ENCODE data around the gene ELL2.

Gene ELL2

GRCh38 chr5:95961617-95962474 is at the start of gene ELL2:
ELL2 (minus strand) TSS chr5:95961851; CDS start chr5:95961721, 130 bp downstream.
- peak; percentile 87 for DNase-seq (ENCODE audit: low read depth)

DNA sequence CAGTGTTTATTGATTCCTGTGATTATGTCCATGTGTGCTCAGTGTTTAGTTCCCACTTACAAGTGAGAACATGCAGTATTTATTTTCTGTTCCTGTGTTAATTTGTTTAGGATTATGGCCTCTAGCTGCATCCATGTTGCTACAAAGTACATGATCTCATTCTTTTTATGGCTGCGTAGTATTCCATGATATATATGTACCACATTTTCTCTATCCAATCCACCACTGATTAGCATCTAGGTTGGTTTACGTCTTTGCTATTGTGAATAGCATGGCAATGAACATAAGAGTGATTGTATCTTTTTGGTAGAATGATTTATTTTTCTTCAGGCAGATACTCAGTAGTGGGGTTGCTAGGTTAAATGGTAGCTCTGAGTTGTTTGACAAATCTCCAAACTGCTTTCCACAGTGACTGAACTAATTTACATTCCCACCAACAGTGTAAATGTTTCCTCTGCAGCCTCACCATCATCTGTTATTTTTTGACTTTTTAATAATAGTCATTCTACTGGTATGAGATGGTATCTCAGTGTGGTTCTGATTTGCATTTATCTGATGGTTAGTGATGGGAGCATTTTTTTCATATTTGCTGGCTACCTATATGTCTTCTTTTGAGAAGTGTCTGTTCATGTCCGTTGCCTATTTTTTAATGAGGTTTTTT is 47.5 kb upstream of the ELL2 start:
- no peak for DNase-seq (ENCODE audit: low read depth)

- no peak for DNase-seq (ENCODE audit: low read depth)
Measured at GRCh38 chr5:96008487-96008886, 46.8 kb upstream of the ELL2 start.

DNA sequence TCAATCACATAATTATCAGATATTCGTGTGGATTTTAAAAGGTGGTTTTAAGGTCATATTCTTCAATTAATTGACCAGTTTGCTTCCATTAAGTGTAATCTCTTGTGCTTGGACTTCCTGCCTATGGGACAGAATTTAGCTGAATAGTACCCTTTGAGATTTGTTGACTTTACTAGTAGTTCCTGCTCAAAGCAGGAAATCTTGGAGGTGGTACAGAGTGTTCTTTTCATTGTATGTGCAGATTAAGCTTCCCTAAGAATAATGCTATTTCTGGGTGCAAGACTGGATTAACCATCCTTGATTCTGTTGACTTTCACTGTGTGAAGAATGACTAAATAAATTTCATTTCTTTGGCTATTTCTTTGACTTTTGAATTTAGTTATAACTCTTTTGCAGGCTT is 45.4 kb upstream of the ELL2 start:
- DNase-seq (ENCODE audit: low read depth), result no peak

- DNase-seq (ENCODE audit: low read depth), result no peak
Measured at GRCh38 chr5:96006291-96006690, 44.6 kb upstream of the ELL2 start.

GRCh38 chr5:96004754-96005153 is 43.1 kb upstream of the ELL2 start:
- DNase-seq (ENCODE audit: low read depth), result no peak

DNA sequence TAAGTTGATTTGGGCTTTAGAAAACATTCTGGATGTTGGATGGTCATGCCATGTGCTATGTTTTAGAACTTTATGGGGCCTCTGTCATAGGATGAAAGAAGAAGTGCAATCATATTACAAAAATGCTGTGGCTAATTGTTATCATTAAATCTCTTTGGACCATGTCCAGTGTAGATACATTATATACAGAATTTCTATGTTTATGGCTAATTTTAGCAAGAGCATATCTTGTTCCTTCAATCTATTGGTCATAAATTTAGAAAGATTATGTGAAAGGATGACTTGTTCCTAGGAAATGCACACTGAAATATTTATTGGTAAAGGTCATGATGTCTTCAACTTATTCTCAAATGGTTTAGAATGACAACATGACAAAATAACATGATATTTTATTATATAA is 42.4 kb upstream of the ELL2 start:
- no peak for DNase-seq (ENCODE audit: low read depth)

GRCh38 chr5:96001262-96001661 is 39.6 kb upstream of the ELL2 start:
- no peak for DNase-seq (ENCODE audit: low read depth)

DNA sequence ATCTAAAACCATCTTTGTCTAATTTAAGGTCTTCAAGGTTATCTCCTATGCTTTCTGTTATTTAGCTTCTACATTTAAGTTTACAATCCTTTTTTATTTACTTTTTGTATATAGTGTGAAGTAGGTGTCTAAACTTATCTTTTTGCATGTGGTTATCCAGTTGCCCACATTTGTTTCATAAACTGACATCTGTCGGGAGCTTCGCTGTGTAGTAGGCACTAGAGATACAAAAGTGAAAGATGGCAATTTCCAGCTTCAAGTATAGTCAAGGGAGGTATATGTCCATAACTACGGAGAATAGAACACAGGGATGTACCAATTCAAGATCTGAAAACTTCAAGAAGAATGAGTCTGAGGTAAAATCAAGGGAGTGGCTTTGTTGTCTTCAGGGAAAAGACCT is 38.7 kb upstream of the ELL2 start:
- no peak for DNase-seq (ENCODE audit: low read depth)

DNA sequence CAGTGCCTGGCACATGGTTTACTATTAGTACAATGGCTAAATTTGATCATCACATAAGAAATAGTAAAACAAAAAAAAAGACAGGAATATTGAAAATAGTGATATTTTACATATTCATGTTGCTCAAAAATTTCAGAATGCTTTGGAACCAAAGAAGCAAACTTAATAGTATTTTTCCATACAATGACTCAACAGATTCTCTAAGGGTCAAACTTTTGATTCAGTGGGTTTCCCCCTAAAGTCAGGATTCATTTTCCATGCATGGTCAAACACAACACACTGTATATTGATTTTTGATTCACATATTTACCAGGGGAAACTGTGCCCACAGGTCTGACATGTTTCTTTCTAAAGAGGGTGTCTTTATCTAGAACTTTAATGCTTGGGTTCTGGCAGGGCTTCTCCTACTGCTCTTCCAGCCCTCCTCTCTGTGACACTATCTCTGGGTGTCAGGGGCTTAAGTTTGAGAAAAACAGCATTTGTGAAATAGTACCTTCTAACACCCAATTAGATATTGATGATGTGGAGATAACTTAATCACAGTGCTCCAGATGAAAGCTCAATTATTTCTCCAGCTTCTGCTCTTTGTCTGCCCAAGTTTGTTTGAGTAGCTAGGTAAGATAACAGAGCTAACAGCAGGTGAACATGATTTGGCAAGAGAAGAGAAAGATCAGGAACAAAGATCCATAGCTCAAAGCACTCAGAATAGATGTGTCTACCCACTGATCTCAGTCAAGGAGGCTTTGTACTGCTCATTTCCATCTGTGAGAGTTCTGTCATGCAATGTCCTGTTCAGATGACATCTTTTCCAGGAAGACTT is 35.5 kb upstream of the ELL2 start:
- no peak for DNase-seq (ENCODE audit: low read depth)

DNA sequence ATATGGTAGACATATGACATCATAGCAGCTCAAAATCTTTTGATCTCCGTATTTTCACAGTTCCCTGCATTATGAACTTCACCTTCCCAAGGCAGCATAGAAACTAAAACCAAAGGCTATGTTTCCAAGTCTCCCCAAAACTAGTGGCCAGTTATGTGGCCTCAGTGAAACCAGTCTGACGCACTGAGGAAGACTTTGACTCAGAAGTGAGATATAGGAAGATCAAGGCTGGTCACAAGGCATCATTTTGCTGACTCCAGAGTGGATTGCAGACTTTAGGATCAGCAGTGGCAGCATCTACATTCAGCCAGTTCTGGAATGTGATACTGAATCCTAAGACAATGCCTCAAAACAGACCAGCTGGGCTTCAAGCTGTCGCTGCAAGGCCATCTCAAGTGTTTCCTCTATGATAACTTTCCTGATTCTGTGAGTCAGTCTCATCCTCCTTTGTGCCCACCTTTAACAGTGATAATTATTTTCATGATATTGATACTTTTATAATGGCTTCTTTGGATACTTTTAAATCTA is 34.4 kb upstream of the ELL2 start:
- no peak for DNase-seq (ENCODE audit: low read depth)

- no peak for DNase-seq (ENCODE audit: low read depth)
Measured at GRCh38 chr5:95993776-95994175, 32.1 kb upstream of the ELL2 start.

GRCh38 chr5:95993266-95993665 is 31.6 kb upstream of the ELL2 start:
- DNase-seq (ENCODE audit: low read depth), result no peak

GRCh38 chr5:95989283-95990048 is 27.8 kb upstream of the ELL2 start:
- no peak for DNase-seq (ENCODE audit: low read depth)

DNA sequence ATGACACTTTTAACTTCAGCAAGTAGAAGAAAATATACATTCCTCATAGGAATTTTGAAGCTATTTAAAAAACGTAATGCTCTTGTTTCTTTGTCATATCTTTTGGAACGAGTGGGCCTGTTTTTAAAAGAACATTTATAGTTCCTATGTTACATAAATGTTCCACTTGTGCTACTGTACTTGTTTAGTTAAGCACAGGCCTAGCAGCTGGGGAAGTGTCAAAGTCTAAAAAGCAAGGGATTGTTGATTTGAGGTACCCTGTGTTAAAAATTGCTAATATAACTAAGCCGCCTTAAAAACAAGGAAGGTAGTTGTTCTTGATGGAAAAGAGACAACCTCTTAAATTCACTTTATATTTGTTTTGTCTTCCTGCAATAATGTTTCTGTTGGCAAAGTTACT is 27.2 kb upstream of the ELL2 start:
- no peak for DNase-seq (ENCODE audit: low read depth)

DNA sequence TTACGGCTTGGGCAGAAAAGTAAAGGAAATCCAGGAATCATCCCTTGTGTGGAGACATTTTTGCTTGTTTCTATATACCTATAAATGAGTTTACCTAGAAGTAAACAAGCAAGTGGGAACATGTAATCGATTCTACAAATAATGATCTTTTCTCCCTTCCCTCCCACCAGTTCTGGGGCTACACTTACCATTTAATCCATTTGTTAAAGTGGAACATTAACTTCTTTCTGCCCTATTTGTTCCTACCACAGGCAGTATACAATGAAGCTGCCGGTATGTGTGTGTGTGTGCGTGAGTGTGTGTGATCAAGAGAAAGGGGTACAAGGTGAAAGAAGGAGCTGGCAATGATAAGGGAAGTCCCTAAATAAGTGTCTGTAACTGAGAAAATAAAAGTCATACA is 26.4 kb upstream of the ELL2 start:
- no peak for DNase-seq (ENCODE audit: low read depth)

DNA sequence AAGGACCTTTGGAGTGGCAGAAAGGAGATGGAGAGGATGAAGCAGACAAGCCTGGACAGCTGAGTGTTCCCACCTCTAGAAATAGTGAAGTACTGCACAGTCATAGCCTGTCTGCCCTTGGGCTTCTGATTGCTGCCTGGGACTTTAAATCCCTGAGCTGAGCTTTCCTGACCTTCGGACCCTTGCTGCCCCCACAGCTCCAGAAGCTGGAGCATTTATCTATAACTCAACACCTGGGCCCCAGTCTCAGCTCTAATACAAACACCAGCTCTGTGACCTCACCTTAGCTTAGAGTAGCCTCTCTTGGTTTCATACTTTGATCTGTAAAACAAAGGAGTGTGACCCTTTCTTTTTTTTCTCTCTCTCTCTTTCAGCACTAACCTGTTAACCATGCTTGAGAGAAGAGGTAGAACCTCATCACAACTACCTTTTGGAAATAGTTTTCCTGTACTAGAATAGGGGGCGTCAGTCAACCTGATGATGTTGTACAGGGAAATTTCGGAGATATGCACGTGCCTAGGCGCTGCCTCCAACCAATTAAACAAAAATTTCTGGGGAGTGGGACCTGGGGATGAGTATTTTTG is 25.4 kb upstream of the ELL2 start:
- DNase-seq (ENCODE audit: low read depth), result no peak

GRCh38 chr5:95986001-95986400 is 24.4 kb upstream of the ELL2 start:
- no peak for DNase-seq (ENCODE audit: low read depth)

- DNase-seq (ENCODE audit: low read depth), result no peak
Measured at GRCh38 chr5:95985249-95985648, 23.6 kb upstream of the ELL2 start.

DNA sequence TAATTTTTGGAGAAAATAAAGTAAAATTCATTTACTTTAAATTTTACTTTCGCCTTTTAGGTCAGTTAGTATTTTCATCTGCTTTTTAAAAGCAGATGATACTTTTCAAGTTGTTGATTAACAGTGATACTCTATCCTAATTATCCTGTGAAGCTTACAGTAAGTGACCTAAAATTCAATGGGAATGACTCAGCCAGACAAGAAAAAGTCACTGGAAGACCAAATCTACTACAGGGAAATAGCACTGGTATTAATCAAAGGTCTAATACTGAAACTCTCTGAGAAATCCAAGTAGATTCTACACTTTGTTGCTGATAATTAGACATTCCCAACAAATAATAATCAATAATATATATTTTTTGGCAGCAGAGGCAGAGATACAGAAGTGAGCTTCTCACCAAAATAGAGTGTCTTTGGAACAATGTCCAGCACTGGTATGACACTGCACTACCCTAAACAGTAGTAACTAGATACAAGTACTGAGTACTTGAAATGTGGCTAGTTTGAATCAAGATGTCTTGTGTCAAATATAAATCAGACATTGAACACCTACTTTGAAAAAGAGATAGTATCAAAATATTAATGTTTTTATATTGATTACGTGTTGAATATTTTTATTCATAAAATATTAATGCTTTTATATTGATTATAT is 22.8 kb upstream of the ELL2 start:
- no peak for DNase-seq (ENCODE audit: low read depth)

DNA sequence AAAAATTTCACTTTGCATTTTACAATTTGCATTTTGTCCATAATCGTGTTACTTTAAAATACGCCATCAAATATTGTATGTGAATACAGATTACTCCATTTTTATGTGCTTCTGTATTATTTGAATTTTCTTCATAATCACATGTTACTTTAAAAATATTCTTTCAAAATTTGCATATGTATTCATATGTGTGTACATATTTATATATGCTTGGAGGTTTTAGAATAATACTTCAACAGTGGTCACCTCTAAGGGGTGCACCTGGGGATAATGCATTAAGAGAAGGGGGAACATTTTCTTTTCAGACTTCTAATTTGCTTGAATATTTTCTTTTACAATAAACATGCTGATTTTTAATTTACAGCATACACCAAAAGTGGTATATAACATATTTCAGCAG is 21.9 kb upstream of the ELL2 start:
- DNase-seq (ENCODE audit: low read depth), result no peak

All from CMK (cell line).